GM12892 (cell line): ENCODE measurements around the gene LDLRAD3.

Experiments
- POLR2A ChIP-seq: IDR thresholded peaks from 2 replicates; pipeline ENCODE4 v1.6.1; 2011; ENCODE audit warnings: low read depth, low read length, control low read depth
- POLR2AphosphoS5 ChIP-seq: IDR thresholded peaks from 2 replicates; pipeline ENCODE4 v1.6.1; 2011; ENCODE audit warnings: low read depth, low read length, control low read depth
- TAF1 ChIP-seq: IDR thresholded peaks from 2 replicates; pipeline ENCODE4 v1.6.1; 2011; ENCODE audit warnings: low read depth, mild to moderate bottlenecking, control low read depth, low read length, borderline replicate concordance

DNA sequence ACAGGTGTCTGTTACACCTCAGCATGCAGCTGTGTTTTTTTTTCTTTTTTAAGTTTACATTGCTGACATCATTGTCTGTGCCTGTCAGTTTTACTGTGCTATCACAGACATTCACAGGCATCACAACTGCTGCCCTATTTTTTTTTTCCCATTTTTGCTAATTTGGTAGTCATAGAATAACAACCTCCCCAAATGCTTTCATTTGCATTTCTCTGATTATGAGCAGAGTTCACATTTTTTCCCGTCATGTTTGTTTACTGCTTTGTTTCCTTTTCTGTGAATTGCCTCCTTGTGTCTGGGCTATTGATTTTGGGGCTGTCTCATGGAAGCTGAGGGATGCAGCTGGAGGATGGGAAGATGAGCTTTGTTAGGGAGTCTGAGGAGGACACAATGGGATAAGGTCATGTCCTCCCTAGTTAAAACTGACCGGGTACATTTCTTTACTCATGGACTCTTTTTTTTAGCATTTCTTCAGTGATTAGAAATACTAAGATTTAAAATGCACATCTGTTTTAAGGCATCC is 155.1 kb downstream of the LDLRAD3 start:
- TF ChIP-seq POLR2A: no peak
- no peak for TF ChIP-seq POLR2AphosphoS5
- no peak for TF ChIP-seq TAF1
